Karpas-422 (cell line): ENCODE results near the gene TRIM65. TPM values are rescaled to one million over a fixed set of nuclear protein-coding genes. Genes with fewer than 3 reads are reported as not detected.

Experiments used
- DNase-seq: peaks from one replicate; pipeline ENCODE4 v3.0.0-alpha.2; 2015
- H2AFZ ChIP-seq: fragments of 200-600 bp; sonication (generic); 2 replicates; pipeline ENCODE4 v1.6.1; 2014; ENCODE audit warnings: antibody characterized with exemption, low read length, mixed read lengths
- H3K27ac ChIP-seq: fragments of 200-600 bp; sonication (generic); 2 replicates; pipeline ENCODE4 v1.5.1; 2014; ENCODE audit warnings: mild to moderate bottlenecking, low read length, moderate library complexity
- H3K27me3 ChIP-seq: fragments of 200-600 bp; sonication (generic); 2 replicates; pipeline ENCODE4 v1.6.1; 2014; ENCODE audit warnings: low read length, mixed read lengths
- H3K36me3 ChIP-seq: fragments of 200-600 bp; sonication (generic); 2 replicates; pipeline ENCODE4 v1.6.1; 2014; ENCODE audit warnings: low read length, mixed read lengths; ENCODE audit not compliant: insufficient read depth
- H3K4me1 ChIP-seq: fragments of 200-600 bp; sonication (generic); 2 replicates; pipeline ENCODE4 v1.6.1; 2014; ENCODE audit warnings: mild to moderate bottlenecking, low read length, mixed read lengths
- H3K4me2 ChIP-seq: fragments of 200-600 bp; sonication (generic); 2 replicates; pipeline ENCODE4 v1.6.1; 2014; ENCODE audit warnings: low read length, low read depth, mild to moderate bottlenecking; ENCODE audit not compliant: poor library complexity, severe bottlenecking
- H3K4me3 ChIP-seq: fragments of 200-600 bp; sonication (generic); 2 replicates; pipeline ENCODE4 v1.5.1; 2014; ENCODE audit warnings: mild to moderate bottlenecking, antibody characterized with exemption, low read length, mixed read lengths
- H3K79me2 ChIP-seq: fragments of 200-600 bp; sonication (generic); 2 replicates; pipeline ENCODE4 v1.6.1; 2014; ENCODE audit warnings: mild to moderate bottlenecking, low read length, mixed read lengths
- H3K9ac ChIP-seq: fragments of 200-600 bp; sonication (generic); 2 replicates; pipeline ENCODE4 v1.6.0; 2014; ENCODE audit warnings: low read length
- H3K9me2 ChIP-seq: fragments of 200-600 bp; sonication (generic), shearing (Covaris generic); replicated peaks from 2 replicates; pipeline ENCODE4 v1.6.0; 2014; ENCODE audit warnings: mild to moderate bottlenecking, low read length, moderate library complexity; ENCODE audit not compliant: insufficient read depth
- H3K9me3 ChIP-seq: fragments of 300-700, 200-600 bp; sonication (generic); 2 replicates; pipeline ENCODE4 v1.6.1; 2014; ENCODE audit warnings: low read length, mixed read lengths
- H4K20me1 ChIP-seq: fragments of 200-600 bp; sonication (generic); 2 replicates; pipeline ENCODE4 v1.6.1; 2014; ENCODE audit warnings: mild to moderate bottlenecking, antibody characterized with exemption, low read length, low read depth; ENCODE audit not compliant: insufficient read depth
- total RNA-seq: library from RNA; depleted of rRNA; stranded (reverse); fragments of >200 nt; shearing (Covaris generic); gene quantifications from 2 replicates; pipeline ENCODE4 v1.2.3, GENCODE V29; 2014; ENCODE audit warnings: low replicate concordance

The TRIM65 gene
- total RNA-seq, 1 experiment from 2014 or later = 18.4 TPM

DNA sequence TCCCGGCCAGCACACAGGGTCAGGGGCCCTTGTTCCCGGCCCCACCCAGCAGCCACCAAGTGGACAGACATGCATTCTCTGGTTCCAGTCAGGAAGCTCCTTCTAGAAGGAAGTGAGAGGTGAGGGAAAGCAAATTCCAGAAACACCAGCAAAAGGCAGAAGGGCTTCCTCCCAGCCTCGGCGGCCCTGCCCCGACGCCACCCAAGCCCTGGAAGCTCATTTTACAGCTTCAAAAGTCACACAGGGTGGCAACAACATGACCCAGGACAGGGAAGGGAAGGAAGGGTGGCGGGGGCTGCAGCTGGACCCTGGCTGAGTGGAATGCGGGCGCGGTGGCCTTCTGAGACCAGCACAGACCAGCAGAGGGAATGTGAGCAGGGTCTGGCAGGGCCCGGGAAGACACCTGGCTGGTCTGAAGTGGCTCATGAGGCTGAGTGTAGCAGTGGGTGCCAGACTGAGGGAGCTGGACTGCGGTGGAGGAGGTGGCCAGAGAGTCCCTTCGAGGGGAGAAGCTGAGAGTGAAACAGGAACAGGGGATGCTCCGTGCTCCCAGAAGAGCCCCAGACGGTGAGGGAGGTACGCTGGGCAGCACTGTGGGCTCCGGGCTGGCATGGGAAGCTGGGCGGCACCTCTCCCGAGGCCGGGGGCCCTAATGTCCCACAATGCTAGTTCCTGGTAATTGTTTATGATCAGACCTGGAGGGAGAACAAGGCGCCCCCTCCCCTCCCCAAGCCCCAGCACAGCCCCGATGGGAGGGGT, 50.6 kb downstream of the TRIM65 start:
- H3K4me2 ChIP-seq = peak overlapping the region; percentile 90
- no peak for DNase-seq
- no peaks in the 10 kb centered on the region for H4K20me1 ChIP-seq
- H2AFZ ChIP-seq = no peak overlapping the region
- peaks cover 4% of the 10 kb centered on the region; the same call in 1 of the 2 replicates for H3K36me3 ChIP-seq
- no peaks in the 10 kb centered on the region for H3K27me3 ChIP-seq
- peak overlapping the region; percentile 76 for H3K27ac ChIP-seq
- H3K9ac ChIP-seq = peak overlapping the region; percentile 93
- H3K79me2 ChIP-seq = 0 out of 2 replicates have a peak, but pooled peaks cover 4% of the 10 kb centered on the region
- no peaks in the 10 kb centered on the region for H3K9me2 ChIP-seq
- H3K4me3 ChIP-seq = peak overlapping the region; percentile 87; the same call in 1 of the 2 replicates
- peaks cover 36% of the 10 kb centered on the region for H3K4me1 ChIP-seq
- H3K9me3 ChIP-seq = no peaks in the 10 kb centered on the region

DNA sequence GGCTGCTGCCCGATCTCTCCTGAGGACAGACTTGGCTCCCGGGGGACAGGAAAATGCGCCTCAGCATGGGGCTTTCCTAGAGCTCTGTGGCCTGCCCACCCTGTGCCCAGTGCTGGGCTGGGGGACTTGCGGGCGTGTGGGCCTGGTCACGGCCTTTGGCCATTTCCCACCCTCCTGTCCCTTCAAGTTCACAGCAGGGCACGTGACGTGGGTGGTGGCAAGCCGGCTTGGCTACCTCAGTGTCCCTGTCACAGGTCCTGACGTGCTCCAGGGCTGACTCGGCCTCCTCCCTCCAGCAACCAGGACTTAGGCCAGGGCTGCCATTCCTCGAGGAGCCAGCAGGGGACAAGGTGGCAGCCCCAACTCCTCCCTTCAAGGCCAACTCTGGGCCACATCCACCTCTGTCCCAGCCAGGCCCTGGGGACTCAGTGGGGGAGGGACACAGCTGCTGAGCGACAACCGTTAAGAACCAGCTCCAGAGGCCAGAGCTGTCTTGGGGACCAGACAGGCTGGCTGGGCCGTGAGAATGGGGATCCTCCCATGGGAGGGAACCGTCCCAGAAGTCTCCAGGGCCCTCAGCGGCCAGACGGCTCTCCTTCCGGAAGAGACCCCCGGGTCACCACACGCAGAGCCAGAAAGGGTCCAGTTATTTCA, 51.6 kb downstream of the TRIM65 start:
- peak overlapping the region; percentile 87 for H3K4me3 ChIP-seq
- H3K9ac ChIP-seq = peak overlapping the region; percentile 93
- H4K20me1 ChIP-seq = no peaks in the 10 kb centered on the region
- peak overlapping the region; percentile 90 for H3K4me2 ChIP-seq
- H3K4me1 ChIP-seq = peaks cover 36% of the 10 kb centered on the region
- H3K9me3 ChIP-seq = no peaks in the 10 kb centered on the region
- 0 out of 2 replicates have a peak, but pooled peaks cover 4% of the 10 kb centered on the region for H3K79me2 ChIP-seq
- H3K27me3 ChIP-seq = no peaks in the 10 kb centered on the region
- H3K36me3 ChIP-seq = peaks cover 4% of the 10 kb centered on the region; the same call in 1 of the 2 replicates
- H3K27ac ChIP-seq = peak overlapping the region; percentile 76
- peak; percentile 95 for DNase-seq
- no peak overlapping the region for H2AFZ ChIP-seq
- no peaks in the 10 kb centered on the region for H3K9me2 ChIP-seq

DNA sequence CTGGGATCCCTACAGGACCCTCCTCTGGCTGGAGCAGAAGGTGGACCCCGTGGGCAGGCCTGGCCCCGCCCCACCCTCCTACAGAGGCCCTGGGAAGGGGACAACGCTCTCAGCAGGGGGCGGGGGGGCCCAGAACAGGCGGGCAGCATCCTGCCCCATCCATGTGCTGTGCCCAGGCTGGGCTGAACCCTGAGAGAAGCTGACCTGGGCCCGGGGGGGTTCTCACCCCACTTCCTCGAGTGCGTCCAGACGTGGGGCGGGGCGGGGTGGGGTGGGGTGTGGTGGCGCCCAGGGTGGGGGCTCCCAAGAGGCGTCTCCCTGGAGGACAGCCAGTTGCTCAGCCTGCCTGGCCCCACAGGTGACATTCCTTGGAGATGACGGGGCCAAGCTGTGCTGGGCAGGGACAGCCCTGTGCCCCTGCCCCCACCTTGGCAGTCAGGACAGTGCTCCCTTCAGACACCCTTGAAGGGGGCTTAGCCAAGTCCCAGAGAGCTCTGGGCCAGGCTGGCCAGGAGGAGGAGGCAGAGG, 52.2 kb downstream of the TRIM65 start:
- H3K4me2 ChIP-seq = peak overlapping the region; percentile 90
- peak overlapping the region; percentile 87 for H3K4me3 ChIP-seq
- H3K36me3 ChIP-seq = peaks cover 4% of the 10 kb centered on the region; the same call in 1 of the 2 replicates
- peak overlapping the region; percentile 65; the same call in 1 of the 2 replicates for H2AFZ ChIP-seq
- H3K27me3 ChIP-seq = no peaks in the 10 kb centered on the region
- 0 out of 2 replicates have a peak, but pooled peaks cover 4% of the 10 kb centered on the region for H3K79me2 ChIP-seq
- H3K27ac ChIP-seq = peak overlapping the region; percentile 86
- no peaks in the 10 kb centered on the region for H3K9me3 ChIP-seq
- DNase-seq = no peak
- peaks cover 36% of the 10 kb centered on the region for H3K4me1 ChIP-seq
- no peaks in the 10 kb centered on the region for H3K9me2 ChIP-seq
- no peaks in the 10 kb centered on the region for H4K20me1 ChIP-seq
- H3K9ac ChIP-seq = peak overlapping the region; percentile 93

DNA sequence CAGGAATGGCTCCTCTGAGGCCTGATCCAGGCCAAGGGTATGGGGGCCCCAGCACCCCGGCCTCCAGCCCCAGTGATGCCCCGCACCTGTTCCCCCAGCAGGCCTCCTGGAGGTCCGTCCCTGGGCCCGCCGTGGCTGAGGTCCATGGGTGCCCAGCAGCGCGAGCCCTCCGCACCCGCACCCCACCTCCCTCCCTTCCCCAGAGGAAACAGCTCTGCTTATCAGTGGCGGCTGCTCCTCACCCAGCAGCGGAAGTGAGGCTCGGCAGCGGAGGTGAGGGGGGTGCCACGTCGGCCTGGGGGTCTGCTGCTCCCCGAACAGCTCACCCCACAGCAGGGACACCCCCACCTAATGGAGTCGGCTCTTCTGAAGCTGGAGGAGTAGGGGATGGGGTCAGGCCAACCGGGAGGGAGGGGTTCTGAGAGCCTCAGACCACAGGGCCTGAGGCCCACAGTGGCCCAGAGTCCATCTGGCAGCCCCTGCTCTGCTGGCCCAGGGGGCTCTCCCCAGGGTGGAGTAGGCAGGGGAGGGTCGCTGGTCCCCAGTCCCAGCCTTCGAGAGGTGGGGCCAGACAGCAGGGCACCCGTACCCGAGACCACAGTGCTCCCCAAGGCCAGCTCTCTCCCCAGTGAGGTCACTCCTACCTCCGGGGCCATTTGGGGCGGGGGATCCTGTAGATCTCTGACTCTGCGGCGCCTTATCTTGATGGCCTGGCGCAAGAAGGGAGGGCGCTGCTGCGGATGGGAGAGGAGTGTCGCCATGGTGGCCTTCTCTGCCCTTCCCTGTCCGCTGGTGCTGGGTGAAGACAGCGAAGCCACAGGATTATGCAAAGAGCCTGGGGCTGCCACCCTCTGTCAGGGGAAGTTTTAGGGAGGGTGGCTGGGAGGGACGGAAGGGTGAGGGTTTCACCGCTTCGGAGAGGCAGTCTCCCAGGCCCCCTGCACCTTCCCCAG, 52.9 kb downstream of the TRIM65 start, which contains the start of gene UNC13D:
Gene UNC13D, minus strand, starts transcription at position 828 of the 953 bp plus-strand sequence. Its CDS starts 67 bp downstream, at position 761.
- peak within 1 kb of the TSS; percentile 86 for H3K27ac ChIP-seq
- peaks cover 4% of the 10 kb centered on the region; the same call in 1 of the 2 replicates for H3K36me3 ChIP-seq
- DNase-seq = peak; percentile 80
- peak within 1 kb of the TSS; percentile 93 for H3K9ac ChIP-seq
- 0 out of 2 replicates have a peak, but pooled peaks cover 4% of the 10 kb centered on the region for H3K79me2 ChIP-seq
- no peaks in the 10 kb centered on the region for H3K27me3 ChIP-seq
- peak within 1 kb of the TSS; percentile 87 for H3K4me3 ChIP-seq
- peaks cover 36% of the 10 kb centered on the region for H3K4me1 ChIP-seq
- no peaks in the 10 kb centered on the region for H3K9me3 ChIP-seq
- no peaks in the 10 kb centered on the region for H4K20me1 ChIP-seq
- peak within 1 kb of the TSS; percentile 90 for H3K4me2 ChIP-seq
- peak within 1 kb of the TSS; percentile 65; the same call in 1 of the 2 replicates for H2AFZ ChIP-seq
- no peaks in the 10 kb centered on the region for H3K9me2 ChIP-seq

DNA sequence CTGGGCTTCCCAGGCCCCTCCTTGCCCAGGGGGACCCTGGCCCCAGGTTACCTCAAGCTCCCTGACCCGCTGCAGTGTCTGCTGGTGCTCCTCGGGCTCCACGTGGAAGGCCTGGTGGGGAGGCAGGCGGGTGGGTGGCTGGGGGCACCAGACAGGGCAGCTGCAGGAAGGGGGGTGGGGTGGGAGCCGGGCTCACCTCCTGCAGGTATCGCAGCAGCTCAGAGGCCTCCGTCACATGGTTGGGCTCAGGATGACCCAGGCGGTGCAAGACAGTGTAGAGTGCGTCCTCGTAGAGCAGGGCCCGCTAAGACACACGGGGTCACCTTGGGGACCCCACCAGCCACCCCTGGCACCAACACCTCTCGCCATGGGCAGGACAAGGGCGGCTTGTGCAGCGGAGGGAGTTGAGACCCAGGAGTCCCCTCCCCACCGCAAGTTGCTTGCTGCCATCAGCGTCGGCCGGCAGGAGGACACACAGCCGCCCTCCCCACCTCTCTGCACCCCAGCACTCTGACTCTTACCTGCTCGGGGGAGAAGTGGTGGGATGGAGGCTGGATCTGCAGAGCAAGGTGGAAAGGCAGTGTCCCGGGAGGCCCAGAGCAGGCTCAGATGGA, 53.7 kb downstream of the TRIM65 start:
- H3K4me3 ChIP-seq = peak overlapping the region; percentile 87
- H4K20me1 ChIP-seq = no peaks in the 10 kb centered on the region
- H3K9ac ChIP-seq = peak overlapping the region; percentile 93
- H3K4me2 ChIP-seq = peak overlapping the region; percentile 90
- H3K9me3 ChIP-seq = no peaks in the 10 kb centered on the region
- H3K36me3 ChIP-seq = peaks cover 4% of the 10 kb centered on the region; the same call in 1 of the 2 replicates
- H2AFZ ChIP-seq = no peak overlapping the region; the same call in 1 of the 2 replicates
- peaks cover 36% of the 10 kb centered on the region for H3K4me1 ChIP-seq
- peak overlapping the region; percentile 86 for H3K27ac ChIP-seq
- H3K9me2 ChIP-seq = no peaks in the 10 kb centered on the region
- DNase-seq = no peak
- H3K79me2 ChIP-seq = 0 out of 2 replicates have a peak, but pooled peaks cover 4% of the 10 kb centered on the region
- no peaks in the 10 kb centered on the region for H3K27me3 ChIP-seq

DNA sequence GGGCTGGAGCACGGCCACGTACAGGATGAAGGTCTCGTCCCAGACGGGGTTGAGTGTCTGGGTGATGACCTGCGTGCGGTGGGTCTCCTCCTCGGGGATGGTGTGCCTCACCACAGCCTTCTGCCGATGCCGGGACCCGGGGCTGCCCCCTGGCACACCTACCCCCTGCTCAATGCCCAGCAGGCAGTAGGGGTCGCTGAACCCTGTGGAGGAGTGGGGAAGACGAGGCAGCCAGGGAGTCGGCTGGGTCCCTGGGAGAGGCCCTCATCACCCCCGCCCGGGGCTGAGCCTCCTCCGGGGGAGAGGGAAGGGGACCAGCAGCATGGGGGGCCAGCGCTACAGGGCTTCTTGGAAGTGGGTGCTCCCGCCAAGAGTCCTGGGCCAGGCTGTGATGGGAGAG, 54.3 kb downstream of the TRIM65 start:
- Histone ChIP-seq H2AFZ (no peak overlapping the region), H3K9ac (no peak overlapping the region), H3K27me3 (no peaks in the 10 kb centered on the region), H3K36me3 (peaks cover 4% of the 10 kb centered on the region; the same call in 1 of the 2 replicates), H3K9me2 (no peaks in the 10 kb centered on the region), H3K4me2 (no peak overlapping the region), H3K4me1 (peaks cover 36% of the 10 kb centered on the region), H3K4me3 (no peak overlapping the region), H3K27ac (no peak overlapping the region), H3K9me3 (no peaks in the 10 kb centered on the region), H4K20me1 (no peaks in the 10 kb centered on the region), H3K79me2 (0 out of 2 replicates have a peak, but pooled peaks cover 4% of the 10 kb centered on the region)
- DNase-seq = no peak

DNA sequence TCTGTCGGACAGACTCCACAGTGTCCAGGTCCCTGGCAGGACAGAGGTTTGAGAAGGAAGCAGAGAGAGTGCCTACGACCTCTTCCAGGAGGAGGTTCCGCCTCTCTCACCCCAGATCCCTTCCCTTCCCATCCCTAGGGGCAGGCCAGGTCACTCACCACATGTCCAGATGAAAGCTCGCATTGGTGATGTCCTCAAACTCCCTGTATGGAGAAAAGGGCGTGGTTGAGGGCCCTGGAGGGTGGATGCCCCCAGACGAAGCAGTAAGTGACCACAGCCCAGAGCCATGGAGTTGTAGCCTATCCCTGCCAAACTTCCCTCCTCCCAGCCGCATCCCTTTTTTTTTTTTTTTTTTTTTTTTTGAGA, 56.0 kb downstream of the TRIM65 start:
- no peak for DNase-seq
- no peaks in the 10 kb centered on the region for H3K36me3 ChIP-seq
- no peak overlapping the region for H3K4me3 ChIP-seq
- H3K79me2 ChIP-seq = 0 out of 2 replicates have a peak, but pooled peaks cover 4% of the 10 kb centered on the region
- H3K9me3 ChIP-seq = no peaks in the 10 kb centered on the region
- H3K27ac ChIP-seq = no peak overlapping the region
- peaks cover 30% of the 10 kb centered on the region for H3K4me1 ChIP-seq
- no peak overlapping the region for H2AFZ ChIP-seq
- no peak overlapping the region for H3K4me2 ChIP-seq
- H4K20me1 ChIP-seq = no peaks in the 10 kb centered on the region
- H3K9me2 ChIP-seq = no peaks in the 10 kb centered on the region
- no peaks in the 10 kb centered on the region for H3K27me3 ChIP-seq
- H3K9ac ChIP-seq = no peak overlapping the region
